Keratinocyte (primary cell): ENCODE measurements around the gene TNXB. TPM values are rescaled to one million over a fixed set of nuclear protein-coding genes. Genes with fewer than 3 reads are reported as not detected.

Source experiments
- DNase-seq: peaks from one replicate; pipeline ENCODE4 v3.0.0-alpha.2; 2011; ENCODE audit warnings: low read depth, missing footprints, low spot score
- FAIRE-seq: peaks from 2 replicates; lab custom pipeline; 2011; peaks lifted over from hg19 to GRCh38; lab: Jason Lieb, UNC
- H2AFZ ChIP-seq: 2 replicates; pipeline ENCODE4 v1.6.0; 2012; ENCODE audit warnings: low read length, control low read depth, inconsistent platforms; ENCODE audit not compliant: control insufficient read depth
- H3K27ac ChIP-seq: 2 replicates; pipeline ENCODE4 v1.5.1; 2011; ENCODE audit warnings: low read length; ENCODE audit not compliant: control insufficient read depth, insufficient read depth
- H3K27me3 ChIP-seq: 3 replicates; pipeline ENCODE4 v1.6.0; 2011; ENCODE audit warnings: low read length; ENCODE audit not compliant: control insufficient read depth, insufficient read depth; ENCODE audit errors: extremely low read depth
- H3K36me3 ChIP-seq, 2 experiments: 2 replicates in 1 of 2; 3 replicates in 1 of 2; pipeline ENCODE4 v1.5.1; 2011; ENCODE audit warnings: low read length in 2 of 2, mild to moderate bottlenecking in 1 of 2; ENCODE audit not compliant: control insufficient read depth in 2 of 2, insufficient read depth in 2 of 2; ENCODE audit errors: extremely low read depth in 1 of 2
- H3K4me1 ChIP-seq: 3 replicates; pipeline ENCODE4 v1.5.1; 2011; ENCODE audit warnings: low read length; ENCODE audit not compliant: control insufficient read depth, insufficient read depth; ENCODE audit errors: extremely low read depth
- H3K4me2 ChIP-seq: 3 replicates; pipeline ENCODE4 v1.6.0; 2011; ENCODE audit warnings: low read depth, low read length; ENCODE audit not compliant: control insufficient read depth, insufficient read depth; ENCODE audit errors: extremely low read depth
- H3K4me3 ChIP-seq, 3 experiments: fragments of 200-600 bp in 1 of 3; sonication (generic) in 1 of 3; 2 replicates in 2 of 3; 3 replicates in 1 of 3; pipeline ENCODE4 v1.5.1; 2011 to 2016; ENCODE audit warnings: low read length in 3 of 3, mild to moderate bottlenecking in 3 of 3, control low read depth in 2 of 3, inconsistent platforms in 1 of 3, low read depth in 1 of 3, mixed read lengths in 1 of 3, mixed run types in 1 of 3, moderate library complexity in 1 of 3; ENCODE audit not compliant: control insufficient read depth in 2 of 3, insufficient read depth in 2 of 3; ENCODE audit errors: extremely low read depth in 1 of 3
- H3K79me2 ChIP-seq: 2 replicates; pipeline ENCODE4 v1.6.0; 2012; ENCODE audit warnings: low read length; ENCODE audit not compliant: control insufficient read depth, insufficient read depth
- H3K9ac ChIP-seq: 3 replicates; pipeline ENCODE4 v1.6.0; 2011; ENCODE audit warnings: low read length; ENCODE audit not compliant: control insufficient read depth, insufficient read depth; ENCODE audit errors: extremely low read depth
- H3K9me1 ChIP-seq: 3 replicates; pipeline ENCODE4 v1.6.0; 2011; ENCODE audit warnings: low read length; ENCODE audit not compliant: control insufficient read depth, insufficient read depth; ENCODE audit errors: extremely low read depth
- H3K9me3 ChIP-seq: 2 replicates; pipeline ENCODE4 v1.5.1; 2012; ENCODE audit warnings: low read depth, low read length; ENCODE audit not compliant: control insufficient read depth
- H4K20me1 ChIP-seq: 3 replicates; pipeline ENCODE4 v1.6.0; 2011; ENCODE audit warnings: low read length; ENCODE audit not compliant: control insufficient read depth, insufficient read depth; ENCODE audit errors: extremely low read depth
- EZH2 ChIP-seq: IDR thresholded peaks from one replicate; pipeline ENCODE4 v1.6.1; 2012; ENCODE audit warnings: inconsistent platforms, mild to moderate bottlenecking, low read length, moderate library complexity
- dilution Hi-C: fragments of 300-500 bp; cut with MboI; formaldehyde crosslinking; loops from one replicate; pipeline ENCODE4 v1.7.0; 2020; ENCODE audit warnings: low sequenced_read_pairs; ENCODE audit not compliant: extremely low pct_ligation_motif_present
- polyA plus RNA-seq, 5 experiments: library from polyadenylated mRNA; depleted of rRNA in 3 of 5; stranded (reverse) in 3 of 5; stranded (forward) in 1 of 5; unstranded in 1 of 5; fragments of >200 nt; gene quantifications; 1 replicate in 1 of 5; 2 replicates in 3 of 5; 3 replicates in 1 of 5; pipeline versions ENCODE4 v1.2.1 to v1.2.3, GENCODE V29; 2011 to 2012; ENCODE audit warnings: missing spikeins in 2 of 5, low read depth in 1 of 5, low replicate concordance in 1 of 5
- TF ChIP-seq, protein P1 (sequence below), 3 experiments: IDR thresholded peaks in 1 of 3; conservative IDR thresholded peaks in 1 of 3; optimal IDR thresholded peaks in 1 of 3; 2 replicates in 2 of 3; 3 replicates in 1 of 3; pipeline versions ENCODE3 to v1.5.1; 2011; ENCODE audit warnings: low read length in 3 of 3, mild to moderate bottlenecking in 3 of 3, moderate library complexity in 2 of 3, control low read depth in 1 of 3, inconsistent platforms in 1 of 3; ENCODE audit not compliant: insufficient read depth in 2 of 3; ENCODE audit errors: extremely low read depth in 1 of 3

TNXB gene
- polyA plus RNA-seq, 1 donor (not counting 4 experiments of a cell fraction or from before 2014, with no cell fraction given), result 0.25 TPM

DNA sequence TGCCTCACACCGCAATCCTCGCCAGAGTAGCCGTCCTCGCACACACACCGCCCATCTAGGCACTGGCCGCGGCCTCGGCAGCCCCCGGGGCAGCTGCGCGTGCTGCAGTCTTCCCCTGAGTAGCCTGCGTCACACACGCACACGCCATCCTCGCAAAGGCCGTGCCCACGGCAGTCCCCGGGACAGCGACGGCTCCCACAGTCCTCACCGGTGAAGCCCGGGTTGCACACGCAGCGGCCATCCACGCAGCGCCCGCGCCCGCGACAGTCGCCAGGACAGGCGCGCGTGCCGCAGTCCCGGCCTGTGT is 13.1 kb downstream of the TNXB start:
- no peak for DNase-seq
- H3K9me3 ChIP-seq, result no peaks in the 10 kb centered on the region
- peak overlapping the region; percentile 30 for H3K4me2 ChIP-seq
- dilution Hi-C loops, result no loop called here
- FAIRE-seq, result no peak
- no peak overlapping the region for H3K9ac ChIP-seq
- H3K27me3 ChIP-seq, result peaks cover 35% of the 10 kb centered on the region
- no peaks in the 10 kb centered on the region for H3K79me2 ChIP-seq
- H3K27ac ChIP-seq, result no peak overlapping the region
- no peaks in the 10 kb centered on the region for H4K20me1 ChIP-seq
- peak overlapping the region in 1 of 3 experiments; percentile 17 for H3K4me3 ChIP-seq
- H2AFZ ChIP-seq, result no peak overlapping the region
- TF ChIP-seq, protein P1, sequence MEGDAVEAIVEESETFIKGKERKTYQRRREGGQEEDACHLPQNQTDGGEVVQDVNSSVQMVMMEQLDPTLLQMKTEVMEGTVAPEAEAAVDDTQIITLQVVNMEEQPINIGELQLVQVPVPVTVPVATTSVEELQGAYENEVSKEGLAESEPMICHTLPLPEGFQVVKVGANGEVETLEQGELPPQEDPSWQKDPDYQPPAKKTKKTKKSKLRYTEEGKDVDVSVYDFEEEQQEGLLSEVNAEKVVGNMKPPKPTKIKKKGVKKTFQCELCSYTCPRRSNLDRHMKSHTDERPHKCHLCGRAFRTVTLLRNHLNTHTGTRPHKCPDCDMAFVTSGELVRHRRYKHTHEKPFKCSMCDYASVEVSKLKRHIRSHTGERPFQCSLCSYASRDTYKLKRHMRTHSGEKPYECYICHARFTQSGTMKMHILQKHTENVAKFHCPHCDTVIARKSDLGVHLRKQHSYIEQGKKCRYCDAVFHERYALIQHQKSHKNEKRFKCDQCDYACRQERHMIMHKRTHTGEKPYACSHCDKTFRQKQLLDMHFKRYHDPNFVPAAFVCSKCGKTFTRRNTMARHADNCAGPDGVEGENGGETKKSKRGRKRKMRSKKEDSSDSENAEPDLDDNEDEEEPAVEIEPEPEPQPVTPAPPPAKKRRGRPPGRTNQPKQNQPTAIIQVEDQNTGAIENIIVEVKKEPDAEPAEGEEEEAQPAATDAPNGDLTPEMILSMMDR (optimal IDR thresholded peaks at IDR 0.05 in 1 of 3, IDR thresholded peaks at IDR 0.05 in 1 of 3, conservative IDR thresholded peaks at IDR 0.05 in 1 of 3; ENCODE audit: extremely low read depth in 1 of 3, insufficient read depth in 2 of 3, low read length in 3 of 3), result no peak
- TF ChIP-seq EZH2, result no peak
- peaks cover 5% of the 10 kb centered on the region for H3K4me1 ChIP-seq
- no peaks in the 10 kb centered on the region for H3K36me3 ChIP-seq
- no peaks in the 10 kb centered on the region for H3K9me1 ChIP-seq

DNA sequence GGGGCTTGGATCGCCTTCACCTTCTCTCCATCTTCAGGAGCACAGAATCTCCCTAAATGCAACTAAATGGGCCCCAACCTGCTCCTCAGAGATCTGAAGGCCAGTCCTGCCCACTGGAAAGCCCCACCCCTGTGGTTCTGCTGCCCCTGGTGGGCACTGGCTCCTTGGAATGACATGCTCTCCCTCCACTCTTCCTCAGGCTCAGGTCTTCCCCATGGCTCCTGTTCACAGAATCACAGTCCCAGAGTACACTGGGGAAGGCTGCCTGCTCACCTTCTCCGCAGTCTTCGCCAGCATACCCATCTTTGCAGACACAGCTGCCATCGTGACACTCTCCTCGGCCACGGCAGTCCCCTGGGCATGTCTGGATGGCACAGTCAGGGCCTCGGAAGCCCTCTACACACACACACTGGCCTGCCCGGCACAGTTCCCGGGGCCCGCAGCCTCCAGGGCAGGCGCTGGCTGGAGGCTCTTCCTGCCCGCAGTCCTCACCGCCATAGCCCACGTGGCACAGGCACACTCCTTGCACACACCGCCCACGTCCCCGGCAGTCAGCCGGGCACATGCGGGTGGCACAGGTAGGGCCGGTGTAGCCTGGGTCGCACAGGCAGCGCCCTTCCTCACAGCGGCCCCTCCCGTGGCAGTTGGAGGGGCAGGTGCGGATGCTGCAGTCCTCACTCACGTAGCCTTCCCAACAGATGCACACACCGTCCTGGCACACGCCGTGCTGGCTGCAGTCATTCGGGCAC is 13.6 kb downstream of the TNXB start:
- H3K27me3 ChIP-seq, result peaks cover 35% of the 10 kb centered on the region
- DNase-seq (no peak), FAIRE-seq (no peak)
- H3K27ac ChIP-seq, result no peak overlapping the region
- no peak overlapping the region for H3K9ac ChIP-seq
- no peaks in the 10 kb centered on the region for H3K36me3 ChIP-seq
- H3K9me3 ChIP-seq, result no peaks in the 10 kb centered on the region
- TF ChIP-seq EZH2, result no peak
- TF ChIP-seq, protein P1 (optimal IDR thresholded peaks at IDR 0.05 in 1 of 3, IDR thresholded peaks at IDR 0.05 in 1 of 3, conservative IDR thresholded peaks at IDR 0.05 in 1 of 3; ENCODE audit: extremely low read depth in 1 of 3, insufficient read depth in 2 of 3, low read length in 3 of 3), result no peak
- no peak overlapping the region for H2AFZ ChIP-seq
- H3K4me1 ChIP-seq, result peaks cover 5% of the 10 kb centered on the region
- H3K79me2 ChIP-seq, result no peaks in the 10 kb centered on the region
- H3K4me2 ChIP-seq, result peak overlapping the region; percentile 30
- H3K4me3 ChIP-seq, result no peak overlapping the region
- no peaks in the 10 kb centered on the region for H4K20me1 ChIP-seq
- dilution Hi-C loops, result no loop called here
- H3K9me1 ChIP-seq, result no peaks in the 10 kb centered on the region
